IMR-90 (cell line): ENCODE data around the gene OSBPL2. TPM values are rescaled to one million over a fixed set of nuclear protein-coding genes. Genes with fewer than 3 reads are reported as not detected.

Experiments used
- ATAC-seq: fragments of 200-7000 bp; cut with Tn5 transposase; 2 replicates; pipeline ENCODE4 v1.9.1; 2020; ENCODE audit warnings: low read depth, mild to moderate bottlenecking, moderate library complexity
- BruUV-seq: library from RNA; stranded (reverse); fragments of 400-500 nt; replicated peaks from 2 replicates; lab custom pipeline; 2021; lab: Mats Ljungman, UMichigan
- CTCF ChIA-PET: fragments of 300-600 bp; formaldehyde crosslinking; extraction: SDS; loops from one replicate; lab custom pipeline; 2021; ENCODE audit warnings: antibody characterized with exemption; lab: Yijun Ruan, JAX
- POLR2A ChIA-PET: fragments of 300-600 bp; sonication (Branson Sonifier 250); formaldehyde crosslinking; loops from one replicate; lab custom pipeline; 2022; ENCODE audit warnings: antibody characterized with exemption; ENCODE audit not compliant: unreplicated experiment; lab: Charles Lee
- DNase-seq: peaks from one replicate; pipeline ENCODE4 v3.0.0; 2013
- H2AFZ ChIP-seq: replicated peaks from 2 replicates; pipeline ENCODE3; 2013; ENCODE audit warnings: low read length, mild to moderate bottlenecking; ENCODE audit not compliant: poor library complexity
- H2AK5ac ChIP-seq: 2 replicates; pipeline ENCODE4 v1.6.1; 2013; ENCODE audit warnings: low read depth, low read length, inconsistent platforms
- H2AK9ac ChIP-seq: replicated peaks from 2 replicates; pipeline ENCODE3; 2013; ENCODE audit warnings: mild to moderate bottlenecking, low read depth, low read length, moderate library complexity; ENCODE audit not compliant: poor library complexity
- H2BK120ac ChIP-seq: 2 replicates; pipeline ENCODE4 v1.6.1; 2013; ENCODE audit warnings: low read depth, low read length, inconsistent platforms
- H2BK15ac ChIP-seq: 3 replicates; pipeline ENCODE4 v1.6.1; 2013; ENCODE audit warnings: low read depth, low read length, inconsistent platforms
- H2BK20ac ChIP-seq: 2 replicates; pipeline ENCODE4 v1.6.1; 2013; ENCODE audit warnings: low read depth, mild to moderate bottlenecking, inconsistent platforms, low read length, moderate library complexity
- H2BK5ac ChIP-seq: 2 replicates; pipeline ENCODE4 v1.6.1; 2013; ENCODE audit warnings: mild to moderate bottlenecking, low read depth, low read length, inconsistent platforms; ENCODE audit not compliant: poor library complexity, severe bottlenecking
- H3K14ac ChIP-seq: replicated peaks from 2 replicates; pipeline ENCODE4 v1.6.1; 2013; ENCODE audit warnings: low read depth, low read length, inconsistent platforms
- H3K18ac ChIP-seq: 2 replicates; pipeline ENCODE4 v1.6.1; 2013; ENCODE audit warnings: low read depth, low read length, control low read depth
- H3K23ac ChIP-seq: 2 replicates; pipeline ENCODE4 v1.6.1; 2013; ENCODE audit warnings: low read depth, low read length, inconsistent platforms
- H3K27ac ChIP-seq: 2 replicates; pipeline ENCODE4 v1.5.1; 2013; ENCODE audit warnings: mild to moderate bottlenecking, control low read depth, low read length; ENCODE audit not compliant: insufficient read depth
- H3K27me3 ChIP-seq: 2 replicates; pipeline ENCODE4 v1.6.1; 2013; ENCODE audit warnings: low read length; ENCODE audit not compliant: control insufficient read depth, insufficient read depth
- H3K36me3 ChIP-seq: 2 replicates; pipeline ENCODE4 v1.6.1; 2013; ENCODE audit warnings: low read length, mixed read lengths; ENCODE audit not compliant: control insufficient read depth, insufficient read depth
- H3K4ac ChIP-seq: 2 replicates; pipeline ENCODE4 v1.6.1; 2013; ENCODE audit warnings: low read depth, low read length, inconsistent platforms
- H3K4me1 ChIP-seq: 2 replicates; pipeline ENCODE4 v1.6.1; 2013; ENCODE audit warnings: low read length, mixed read lengths; ENCODE audit not compliant: control insufficient read depth, insufficient read depth
- H3K4me2 ChIP-seq: 2 replicates; pipeline ENCODE4 v1.6.1; 2013; ENCODE audit warnings: low read depth, mild to moderate bottlenecking, control low read depth, low read length, moderate library complexity
- H3K4me3 ChIP-seq: 2 replicates; pipeline ENCODE4 v1.5.1; 2013; ENCODE audit warnings: low read depth, mild to moderate bottlenecking, control low read depth, low read length, moderate library complexity; ENCODE audit not compliant: insufficient read depth
- H3K56ac ChIP-seq: 2 replicates; pipeline ENCODE4 v1.6.1; 2013; ENCODE audit warnings: low read length, inconsistent platforms; ENCODE audit not compliant: insufficient read depth; ENCODE audit errors: extremely low read depth
- H3K79me1 ChIP-seq, 2 experiments: 2 replicates each; pipeline ENCODE4 v1.6.1; 2013; ENCODE audit warnings: low read length in 2 of 2, inconsistent platforms in 1 of 2, low read depth in 1 of 2
- H3K9ac ChIP-seq: 2 replicates; pipeline ENCODE4 v1.6.1; 2013; ENCODE audit warnings: low read depth, low read length, control low read depth
- H3K9me1 ChIP-seq: 2 replicates; pipeline ENCODE4 v1.6.1; 2013; ENCODE audit warnings: low read length, inconsistent platforms; ENCODE audit not compliant: insufficient read depth
- H3K9me3 ChIP-seq: 2 replicates; pipeline ENCODE4 v1.6.1; 2013; ENCODE audit warnings: low read length; ENCODE audit not compliant: control insufficient read depth, insufficient read depth
- H4K20me1 ChIP-seq: 2 replicates; pipeline ENCODE4 v1.6.1; 2013; ENCODE audit warnings: low read length, inconsistent platforms; ENCODE audit not compliant: insufficient read depth
- H4K5ac ChIP-seq: 2 replicates; pipeline ENCODE4 v1.6.1; 2013; ENCODE audit warnings: mild to moderate bottlenecking, low read depth, low read length, control low read depth
- H4K8ac ChIP-seq, 2 experiments: 2 replicates each; pipeline ENCODE4 v1.6.1; 2013; ENCODE audit warnings: low read depth in 2 of 2, low read length in 2 of 2, control low read depth in 1 of 2, inconsistent platforms in 1 of 2
- H4K91ac ChIP-seq: 2 replicates; pipeline ENCODE4 v1.6.1; 2013; ENCODE audit warnings: low read depth, low read length, inconsistent platforms; ENCODE audit not compliant: insufficient read depth
- BHLHE40 ChIP-seq: fragments of 150-350 bp; IDR thresholded peaks from 2 replicates; pipeline ENCODE4 v1.6.1; 2016; ENCODE audit warnings: mild to moderate bottlenecking, low read depth, low read length
- CEBPB ChIP-seq: IDR thresholded peaks from 2 replicates; pipeline ENCODE4 v1.6.1; 2012; ENCODE audit warnings: low read depth, low read length, improper control_type of control experiment
- CHD1 ChIP-seq: IDR thresholded peaks from 2 replicates; pipeline ENCODE4 v1.6.1; 2012; ENCODE audit warnings: low read depth, low read length, improper control_type of control experiment
- ELK1 ChIP-seq: fragments of 150-350 bp; IDR thresholded peaks from 2 replicates; pipeline ENCODE4 v1.6.1; 2016; ENCODE audit warnings: low read depth, mild to moderate bottlenecking, low read length, moderate library complexity, borderline replicate concordance
- FOS ChIP-seq: fragments of 150-350 bp; IDR thresholded peaks from 2 replicates; pipeline ENCODE4 v1.6.1; 2016; ENCODE audit warnings: low read depth, low read length
- MAFK ChIP-seq: IDR thresholded peaks from 2 replicates; pipeline ENCODE4 v1.6.1; 2012; ENCODE audit warnings: low read depth, low read length, improper control_type of control experiment
- MAZ ChIP-seq: IDR thresholded peaks from 2 replicates; pipeline ENCODE4 v1.6.1; 2012; ENCODE audit warnings: low read depth, mild to moderate bottlenecking, low read length, improper control_type of control experiment, moderate library complexity, borderline replicate concordance
- MXI1 ChIP-seq: IDR thresholded peaks from 2 replicates; pipeline ENCODE4 v1.6.1; 2012; ENCODE audit warnings: low read depth, mild to moderate bottlenecking, low read length, moderate library complexity, borderline replicate concordance
- NFE2L2 ChIP-seq: fragments of 150-350 bp; IDR thresholded peaks from 2 replicates; pipeline ENCODE4 v1.6.1; 2016; ENCODE audit warnings: low read depth, mild to moderate bottlenecking, low read length
- POLR2A ChIP-seq: IDR thresholded peaks from 2 replicates; pipeline ENCODE4 v1.6.1; 2012; ENCODE audit warnings: mild to moderate bottlenecking, low read depth, low read length
- RAD21 ChIP-seq: IDR thresholded peaks from 2 replicates; pipeline ENCODE4 v1.6.1; 2012; ENCODE audit warnings: low read length, improper control_type of control experiment
- RCOR1 ChIP-seq: IDR thresholded peaks from 2 replicates; pipeline ENCODE4 v1.6.1; 2012; ENCODE audit warnings: mild to moderate bottlenecking, low read length, improper control_type of control experiment; ENCODE audit not compliant: insufficient replicate concordance
- RFX5 ChIP-seq: IDR thresholded peaks from 2 replicates; pipeline ENCODE4 v1.8.0; 2012; ENCODE audit warnings: low read depth, mild to moderate bottlenecking, low read length, moderate library complexity
- SMC3 ChIP-seq: fragments of 150-350 bp; IDR thresholded peaks from 2 replicates; pipeline ENCODE4 v1.6.1; 2016; ENCODE audit warnings: low read depth, mild to moderate bottlenecking, antibody characterized with exemption, low read length, moderate library complexity
- WGBS, 2 experiments: methylation state at CpG; one replicate each; pipeline versions ENCODE4 v1.1.5 to v1.1.7; 2013; ENCODE audit warnings: missing lambda C conversion rate in 2 of 2; ENCODE audit not compliant: insufficient read length in 1 of 2; ENCODE audit errors: extremely low coverage in 2 of 2; 5-methylcytosine and 5-hydroxymethylcytosine counted together
- dilution Hi-C: fragments of 300-500 bp; cut with HindIII; formaldehyde crosslinking; loops from one replicate; pipeline ENCODE4 v1.14.3; 2018; ENCODE audit warnings: low sequenced_read_pairs; ENCODE audit not compliant: unreplicated experiment
- in situ Hi-C: fragments of 300-500 bp; cut with MboI; formaldehyde crosslinking; loops from 3 replicates; pipeline ENCODE4 v1.14.3; 2019; ENCODE audit warnings: low sequenced_read_pairs, inconsistent platforms, mixed read lengths
- intact Hi-C: fragments of 100-400 bp; cut with micrococcal nuclease; formaldehyde crosslinking; loops from 2 replicates; pipeline ENCODE4 v1.10.0; 2022
- polyA plus RNA-seq, 3 experiments: library from polyadenylated mRNA; depleted of rRNA; stranded (reverse); fragments of >200 nt; gene quantifications; 2 replicates each; pipeline ENCODE4 v1.2.3, GENCODE V29; 2012; ENCODE audit warnings: low replicate concordance in 1 of 3
- total RNA-seq: library from RNA; depleted of rRNA; stranded (reverse); fragments of >200 nt; gene quantifications from 2 replicates; pipeline ENCODE4 v1.2.3, GENCODE V29; 2012
- TF ChIP-seq, protein P1 (sequence below): fragments of 150-350 bp; IDR thresholded peaks from 2 replicates; pipeline ENCODE4 v1.6.1; 2017; ENCODE audit warnings: mild to moderate bottlenecking, antibody characterized with exemption, low read length, low read depth
- TF ChIP-seq, protein P2 (sequence below): conservative IDR thresholded peaks from 2 replicates; pipeline ENCODE4 v1.5.1; 2012; ENCODE audit warnings: mild to moderate bottlenecking, low read depth, low read length, improper control_type of control experiment

The OSBPL2 gene
- total and polyA plus RNA-seq, 2 of the 4 experiments (the other 2 are of a cell fraction), result 19.3 to 27.6 TPM

- no peak overlapping the region for H2BK20ac ChIP-seq
- ATAC-seq (no peak), DNase-seq (no peak)
- H3K36me3 ChIP-seq, result peaks cover 43% of the 10 kb centered on the region
- dilution Hi-C loops, result no loop called here
- ChIA-PET CTCF (no interaction called here), POLR2A (no interaction called here)
- no peak overlapping the region for H3K23ac ChIP-seq
- H3K4me3 ChIP-seq, result no peak overlapping the region
- H3K27me3 ChIP-seq, result no peaks in the 10 kb centered on the region
- H3K4me1 ChIP-seq, result no peaks in the 10 kb centered on the region
- H3K4ac ChIP-seq, result no peak overlapping the region
- 92% methylated on average over 4 of the region's 16 CpGs; no CpG with 5 or more reads in 1 of the 2 experiments for WGBS, 2 experiments
- H4K91ac ChIP-seq, result no peak overlapping the region
- BruUV-seq, result no TSS peak
- H2AK9ac ChIP-seq, result no peak overlapping the region
- H3K14ac ChIP-seq, result no peak overlapping the region
- H3K56ac ChIP-seq, result no peak overlapping the region
- no peak overlapping the region for H4K5ac ChIP-seq
- H4K8ac ChIP-seq, result no peak overlapping the region
- no peak overlapping the region for H3K4me2 ChIP-seq
- intact Hi-C loops, result no loop called here
- H2BK15ac ChIP-seq, result no peak overlapping the region
- no peaks in the 10 kb centered on the region for H3K9me1 ChIP-seq
- no peaks in the 10 kb centered on the region for H3K79me1 ChIP-seq
- no peak overlapping the region for H3K18ac ChIP-seq
- no peak overlapping the region for H2BK120ac ChIP-seq
- no peak overlapping the region for H2AK5ac ChIP-seq
- H2AFZ ChIP-seq, result no peak overlapping the region
- H3K9ac ChIP-seq, result no peak overlapping the region
- H3K9me3 ChIP-seq, result no peaks in the 10 kb centered on the region
- in situ Hi-C loops, result no loop called here
- H4K20me1 ChIP-seq, result no peaks in the 10 kb centered on the region; the same call in 1 of the 2 replicates
- no peak overlapping the region for H2BK5ac ChIP-seq
- TF ChIP-seq FOS (no peak), NFE2L2 (no peak), MAZ (no peak), RAD21 (no peak), SMC3 (no peak), CEBPB (no peak), BHLHE40 (no peak), MXI1 (no peak), CHD1 (no peak), MAFK (no peak), ELK1 (no peak), RCOR1 (no peak), RFX5 (no peak), POLR2A (no peak)
- TF ChIP-seq, protein P1, sequence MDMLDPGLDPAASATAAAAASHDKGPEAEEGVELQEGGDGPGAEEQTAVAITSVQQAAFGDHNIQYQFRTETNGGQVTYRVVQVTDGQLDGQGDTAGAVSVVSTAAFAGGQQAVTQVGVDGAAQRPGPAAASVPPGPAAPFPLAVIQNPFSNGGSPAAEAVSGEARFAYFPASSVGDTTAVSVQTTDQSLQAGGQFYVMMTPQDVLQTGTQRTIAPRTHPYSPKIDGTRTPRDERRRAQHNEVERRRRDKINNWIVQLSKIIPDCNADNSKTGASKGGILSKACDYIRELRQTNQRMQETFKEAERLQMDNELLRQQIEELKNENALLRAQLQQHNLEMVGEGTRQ, result no peak
- TF ChIP-seq, protein P2, sequence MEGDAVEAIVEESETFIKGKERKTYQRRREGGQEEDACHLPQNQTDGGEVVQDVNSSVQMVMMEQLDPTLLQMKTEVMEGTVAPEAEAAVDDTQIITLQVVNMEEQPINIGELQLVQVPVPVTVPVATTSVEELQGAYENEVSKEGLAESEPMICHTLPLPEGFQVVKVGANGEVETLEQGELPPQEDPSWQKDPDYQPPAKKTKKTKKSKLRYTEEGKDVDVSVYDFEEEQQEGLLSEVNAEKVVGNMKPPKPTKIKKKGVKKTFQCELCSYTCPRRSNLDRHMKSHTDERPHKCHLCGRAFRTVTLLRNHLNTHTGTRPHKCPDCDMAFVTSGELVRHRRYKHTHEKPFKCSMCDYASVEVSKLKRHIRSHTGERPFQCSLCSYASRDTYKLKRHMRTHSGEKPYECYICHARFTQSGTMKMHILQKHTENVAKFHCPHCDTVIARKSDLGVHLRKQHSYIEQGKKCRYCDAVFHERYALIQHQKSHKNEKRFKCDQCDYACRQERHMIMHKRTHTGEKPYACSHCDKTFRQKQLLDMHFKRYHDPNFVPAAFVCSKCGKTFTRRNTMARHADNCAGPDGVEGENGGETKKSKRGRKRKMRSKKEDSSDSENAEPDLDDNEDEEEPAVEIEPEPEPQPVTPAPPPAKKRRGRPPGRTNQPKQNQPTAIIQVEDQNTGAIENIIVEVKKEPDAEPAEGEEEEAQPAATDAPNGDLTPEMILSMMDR, result no peak
- H3K27ac ChIP-seq, result no peak overlapping the region
Measured at GRCh38 chr20:62332421-62332820, 94.1 kb downstream of the OSBPL2 start.
